GM21423 (cell line): Measurements from ENCODE around the gene GRIK1.
"Not testable (repeated sequence)": the region's sequence is repeated elsewhere in the genome, so short reads cannot be mapped to it uniquely, and the experiment has no call there.

Experiments
- ATAC-seq: cut with Tn5 transposase; IDR thresholded peaks from one replicate; pipeline ENCODE4 v1.9.1; 2021; ENCODE audit warnings: mild to moderate bottlenecking, moderate library complexity; ENCODE audit not compliant: unreplicated experiment

The GRIK1 gene

GRCh38 chr21:29939924-29940275 is at the start of gene GRIK1:
Gene GRIK1 (minus strand): TSS chr21:29939996.
- ATAC-seq: no peak

DNA sequence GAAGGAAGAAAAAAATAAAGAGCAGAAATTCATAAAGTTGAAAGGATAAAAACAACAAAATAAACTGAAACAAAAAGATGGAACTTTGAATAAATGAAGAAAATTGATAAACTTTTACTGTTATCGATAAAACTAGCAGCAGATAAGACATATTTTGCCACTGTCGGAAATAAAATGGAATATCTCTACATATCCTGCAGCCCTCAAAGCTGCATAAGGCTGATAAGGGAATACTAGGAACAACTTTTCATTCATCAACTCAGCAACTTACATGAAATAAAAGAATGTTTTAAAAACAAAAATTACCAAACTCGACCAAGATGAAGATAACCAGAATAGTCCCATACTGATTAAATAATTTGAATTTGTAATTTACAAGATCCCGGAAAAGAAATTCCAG is 48.0 kb upstream of the GRIK1 start:
- no peak for ATAC-seq

DNA sequence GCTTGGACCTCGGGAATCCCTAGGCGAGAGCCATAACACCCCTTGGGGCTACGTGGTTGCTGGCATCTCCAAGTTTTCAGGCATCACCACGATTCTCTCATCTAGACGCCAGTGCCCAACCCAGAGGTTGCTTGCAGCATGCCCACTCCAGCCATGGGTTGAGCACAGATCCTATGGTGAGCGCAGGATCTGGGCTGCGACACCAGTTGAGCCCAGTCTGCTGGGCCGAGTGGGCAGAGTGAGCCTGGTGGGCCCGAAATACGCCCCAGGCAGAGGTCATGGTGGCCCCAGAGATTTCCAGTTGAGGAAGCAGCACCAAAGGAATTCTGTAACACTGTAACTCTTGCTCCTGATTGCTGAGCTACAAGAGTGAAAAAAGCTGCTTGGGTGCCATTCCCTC is 46.1 kb upstream of the GRIK1 start:
- no peak for ATAC-seq

GRCh38 chr21:29979043-29979442 is 39.2 kb upstream of the GRIK1 start:
- no peak for ATAC-seq

DNA sequence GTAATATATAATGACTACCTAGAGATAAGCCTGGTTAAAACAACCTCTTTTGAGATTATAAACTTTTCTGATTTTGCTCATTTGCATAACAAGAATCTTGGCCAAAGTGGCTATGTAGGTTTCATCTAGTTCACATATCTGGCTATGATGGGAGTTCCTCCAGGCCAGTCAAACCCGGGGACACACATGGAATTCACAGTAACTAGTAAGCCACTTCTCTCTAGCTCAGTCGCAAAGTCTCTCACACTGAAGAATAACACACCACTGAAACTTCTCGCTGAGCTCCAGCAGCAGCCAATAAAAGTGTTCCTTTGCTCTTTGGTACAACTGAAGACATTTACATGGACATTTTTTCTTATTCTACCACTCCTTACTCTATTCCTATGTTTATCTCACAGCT is 36.0 kb upstream of the GRIK1 start:
- no peak for ATAC-seq

DNA sequence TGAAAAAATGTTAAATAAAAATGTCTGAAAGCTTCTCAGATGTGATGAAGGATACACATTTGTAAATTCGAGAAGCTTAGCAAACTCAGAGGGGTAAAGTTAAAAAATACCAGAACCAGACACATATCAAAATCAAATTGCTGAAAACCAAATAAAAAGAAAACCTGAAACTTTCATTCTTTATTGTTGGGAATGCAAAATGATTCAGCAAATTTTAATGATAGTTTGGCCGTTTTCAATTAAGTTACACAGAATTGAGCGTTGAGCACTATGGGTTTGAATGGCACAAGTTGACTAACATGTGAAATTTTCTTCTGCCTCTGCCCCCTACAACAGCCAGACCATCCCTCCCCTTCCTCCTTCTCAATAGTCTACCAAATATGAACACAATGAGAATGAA is 33.5 kb upstream of the GRIK1 start:
- no peak for ATAC-seq

DNA sequence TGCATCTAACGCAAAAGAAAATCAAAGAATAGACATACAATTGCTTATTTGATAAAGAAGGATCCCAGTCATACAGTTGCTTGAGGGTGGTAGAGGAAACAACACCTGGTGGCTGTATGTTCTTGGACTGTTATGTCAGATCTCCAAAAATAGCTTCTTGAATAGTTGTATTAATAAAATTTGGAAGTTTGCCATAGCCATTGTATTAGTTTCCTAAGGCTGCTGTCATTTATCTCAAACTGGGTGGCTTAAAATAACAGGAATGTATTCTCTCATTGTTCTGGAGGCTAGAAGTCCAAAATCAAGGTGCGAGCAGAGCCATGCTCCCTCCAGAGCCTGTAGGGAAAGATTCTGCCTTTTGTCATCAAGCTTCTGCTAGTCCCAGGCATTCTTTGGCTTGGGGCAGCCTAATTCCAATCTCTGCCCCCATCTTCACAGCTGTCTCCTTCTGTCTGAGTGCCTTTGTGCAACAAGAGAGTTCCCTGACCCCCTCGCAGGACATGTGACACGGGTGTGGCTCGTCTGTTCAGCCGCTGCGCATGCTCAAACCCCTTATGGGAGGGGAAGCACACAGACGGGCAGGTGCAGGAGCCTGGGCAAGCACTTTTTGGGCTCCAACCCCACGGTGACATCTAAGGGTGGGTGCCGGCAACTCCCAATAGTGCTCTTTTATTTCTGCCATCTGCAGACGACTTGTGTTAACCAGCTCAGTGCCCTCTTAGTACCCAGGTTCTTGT is 21.7 kb upstream of the GRIK1 start:
- ATAC-seq: no peak

DNA sequence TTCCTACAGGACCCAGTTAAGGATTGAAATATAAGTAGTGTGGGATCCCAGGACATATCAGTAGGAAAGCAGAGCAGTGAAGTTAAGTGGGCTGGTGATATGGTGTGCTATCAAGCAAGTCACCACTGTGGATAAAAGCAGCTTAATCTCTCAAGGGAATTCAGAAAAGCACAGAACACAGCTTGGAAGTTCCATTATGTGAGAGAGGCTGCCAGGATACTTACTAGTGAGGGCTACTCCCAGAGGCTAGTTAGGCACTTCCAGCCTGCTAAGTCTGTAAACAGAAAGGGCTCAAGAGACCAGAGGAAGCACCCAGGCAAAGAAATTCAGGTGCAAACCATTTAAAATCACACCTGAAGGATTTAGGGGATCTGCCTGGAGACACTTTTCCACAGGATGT is 18.8 kb upstream of the GRIK1 start:
- no peak for ATAC-seq

- not testable (repeated sequence) for ATAC-seq
Observed at GRCh38 chr21:29958035-29958434, 18.2 kb upstream of the GRIK1 start.

GRCh38 chr21:29953690-29954089 is 13.9 kb upstream of the GRIK1 start:
- no peak for ATAC-seq

GRCh38 chr21:29953072-29953471 is 13.3 kb upstream of the GRIK1 start:
- ATAC-seq: no peak

- ATAC-seq: no peak
Observed at GRCh38 chr21:29951911-29952310, 12.1 kb upstream of the GRIK1 start.

GRCh38 chr21:29949991-29950390 is 10.2 kb upstream of the GRIK1 start:
- no peak for ATAC-seq

DNA sequence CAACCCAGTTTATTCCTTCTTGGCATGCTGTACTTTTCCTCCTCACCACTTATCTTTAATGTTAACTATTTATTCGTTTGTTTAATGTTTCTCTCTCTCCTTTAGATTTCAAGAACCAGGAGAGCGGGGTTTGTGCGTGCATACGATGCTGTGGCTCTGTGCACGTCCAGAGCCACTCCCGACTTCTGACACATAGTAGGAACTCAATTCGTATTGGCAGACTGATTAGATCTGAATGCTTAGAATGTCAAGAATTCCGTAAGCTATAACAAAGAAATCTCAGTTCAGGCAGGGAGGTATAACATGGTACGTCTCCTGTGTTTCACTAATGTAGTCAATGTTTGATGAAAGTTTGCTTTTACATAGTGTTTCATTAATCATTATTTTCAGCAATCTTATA is 7.3 kb upstream of the GRIK1 start:
- no peak for ATAC-seq

- no peak for ATAC-seq
Observed at GRCh38 chr21:29943885-29944284, 4.1 kb upstream of the GRIK1 start.

- ATAC-seq: no peak
Observed at GRCh38 chr21:29942034-29942433, 2.2 kb upstream of the GRIK1 start.

GRCh38 chr21:29940991-29941390 is 1.2 kb upstream of the GRIK1 start:
- no peak for ATAC-seq

DNA sequence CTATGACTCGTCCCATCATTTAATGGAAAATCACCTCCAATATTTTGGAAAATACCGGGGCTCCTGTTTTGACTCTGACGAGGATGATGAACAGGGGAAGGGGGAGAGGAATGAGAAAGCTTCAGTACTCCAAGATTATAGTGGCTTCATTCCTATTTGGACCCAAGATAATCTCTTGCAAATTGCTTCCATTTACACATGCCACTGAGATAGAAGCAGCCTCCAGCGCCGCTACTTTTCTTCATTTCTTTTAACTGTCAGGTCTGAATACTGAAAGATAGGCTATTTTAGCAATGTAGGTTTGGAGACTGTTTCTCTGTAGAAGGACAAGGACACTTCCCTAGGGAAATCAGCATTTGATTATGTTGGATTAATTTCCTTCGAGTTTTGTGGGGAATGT is 565 bp upstream of the GRIK1 start:
- ATAC-seq: no peak

DNA sequence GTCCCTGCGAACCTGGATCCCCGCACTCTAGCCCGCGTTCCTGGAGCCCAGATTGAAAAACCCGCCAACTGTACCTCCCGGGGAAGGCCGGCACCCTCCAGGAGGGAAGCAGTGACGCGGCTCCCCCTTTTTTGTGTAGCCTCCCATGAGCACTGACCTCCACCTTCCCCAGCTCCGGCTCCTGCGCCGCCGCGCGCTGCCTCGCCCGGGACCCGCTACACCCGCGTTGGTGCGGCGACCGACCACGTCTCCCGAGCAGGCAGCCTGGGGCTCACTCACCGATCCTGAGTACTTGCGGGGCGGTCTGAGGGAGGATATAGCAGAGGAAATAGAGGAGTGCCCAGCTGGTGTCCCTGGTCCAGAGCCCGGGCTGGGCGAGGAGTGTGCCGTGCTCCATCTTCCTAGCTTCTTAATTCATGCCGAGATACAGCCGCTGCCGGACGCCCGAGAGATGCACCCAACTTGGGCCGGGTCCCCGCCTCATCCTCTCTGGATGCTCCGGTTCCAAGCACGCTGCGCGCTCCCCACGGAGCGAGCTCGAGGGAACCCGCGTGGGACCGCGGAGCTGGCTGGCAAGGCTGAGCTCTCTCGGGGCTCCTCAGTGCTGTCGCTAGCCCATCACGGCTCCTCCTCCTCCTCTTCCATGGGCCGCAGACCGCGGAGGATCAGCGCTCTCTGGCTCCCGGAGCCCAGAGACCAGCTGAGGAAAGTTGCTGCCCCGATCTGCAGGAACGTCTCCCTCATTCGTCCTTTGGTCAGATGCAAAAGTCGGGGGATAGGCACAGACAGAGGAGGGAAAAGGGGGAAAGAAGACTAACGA is 482 bp downstream of the GRIK1 start:
- ATAC-seq: no peak

- no peak for ATAC-seq
Observed at GRCh38 chr21:29938776-29939103, 1.1 kb downstream of the GRIK1 start.

GRCh38 chr21:29933088-29933487 is 6.7 kb downstream of the GRIK1 start:
- ATAC-seq: no peak

- ATAC-seq: no peak
Observed at GRCh38 chr21:29928537-29928936, 11.3 kb downstream of the GRIK1 start.

DNA sequence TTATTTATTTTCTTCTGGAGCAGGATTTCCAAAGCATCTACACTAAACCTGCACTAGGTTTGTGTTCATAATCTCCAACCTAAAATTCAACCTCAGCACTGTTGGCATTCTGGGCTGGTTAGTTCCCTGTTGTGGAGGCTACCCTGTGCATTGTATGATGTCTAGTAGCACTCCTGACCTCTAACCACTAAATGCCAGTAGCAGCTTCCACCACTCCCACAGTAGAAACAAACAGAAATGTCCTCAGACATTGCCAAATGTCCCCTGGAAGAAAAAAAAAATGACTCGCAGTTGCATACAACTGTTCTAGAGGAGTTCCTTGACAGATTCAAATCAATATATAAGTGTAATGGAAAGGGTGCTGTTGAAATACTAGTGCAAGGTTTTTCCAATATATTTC is 18.9 kb downstream of the GRIK1 start:
- no peak for ATAC-seq
